Measurements from ENCODE around the gene MXRA5.
"Not testable (repeated sequence)": the region's sequence is repeated elsewhere in the genome, so short reads cannot be mapped to it uniquely, and the experiment has no call there.

The MXRA5 gene

GRCh38 chrX:3360881-3361280, 14.4 kb upstream of the MXRA5 start:
- no peak overlapping the region for H3K27ac ChIP-seq (replicated peaks)
- no peak overlapping the region for H3K4me3 ChIP-seq (replicated peaks; ENCODE audit: insufficient read depth, low read length)
- TF ChIP-seq POLR2AphosphoS5 (IDR thresholded peaks at IDR 0.05; ENCODE audit: low read depth) (no peak), GABPA (IDR thresholded peaks at IDR 0.05; ENCODE audit: low read depth) (no peak), SPI1 (IDR thresholded peaks at IDR 0.05; ENCODE audit: borderline replicate concordance, low read depth) (no peak), REST (IDR thresholded peaks at IDR 0.05; ENCODE audit: insufficient replicate concordance, low read depth) (no peak)
- TF ChIP-seq, protein P1, sequence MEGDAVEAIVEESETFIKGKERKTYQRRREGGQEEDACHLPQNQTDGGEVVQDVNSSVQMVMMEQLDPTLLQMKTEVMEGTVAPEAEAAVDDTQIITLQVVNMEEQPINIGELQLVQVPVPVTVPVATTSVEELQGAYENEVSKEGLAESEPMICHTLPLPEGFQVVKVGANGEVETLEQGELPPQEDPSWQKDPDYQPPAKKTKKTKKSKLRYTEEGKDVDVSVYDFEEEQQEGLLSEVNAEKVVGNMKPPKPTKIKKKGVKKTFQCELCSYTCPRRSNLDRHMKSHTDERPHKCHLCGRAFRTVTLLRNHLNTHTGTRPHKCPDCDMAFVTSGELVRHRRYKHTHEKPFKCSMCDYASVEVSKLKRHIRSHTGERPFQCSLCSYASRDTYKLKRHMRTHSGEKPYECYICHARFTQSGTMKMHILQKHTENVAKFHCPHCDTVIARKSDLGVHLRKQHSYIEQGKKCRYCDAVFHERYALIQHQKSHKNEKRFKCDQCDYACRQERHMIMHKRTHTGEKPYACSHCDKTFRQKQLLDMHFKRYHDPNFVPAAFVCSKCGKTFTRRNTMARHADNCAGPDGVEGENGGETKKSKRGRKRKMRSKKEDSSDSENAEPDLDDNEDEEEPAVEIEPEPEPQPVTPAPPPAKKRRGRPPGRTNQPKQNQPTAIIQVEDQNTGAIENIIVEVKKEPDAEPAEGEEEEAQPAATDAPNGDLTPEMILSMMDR (IDR thresholded peaks at IDR 0.05; ENCODE audit: insufficient read depth, low read length), result no peak
- H3K27me3 ChIP-seq (ENCODE audit: insufficient read depth, poor library complexity, severe bottlenecking), result no peaks in the 10 kb centered on the region
- DNase-seq (ENCODE audit: low read depth in 1 of 2, low spot score in 1 of 2), result no peak

DNA sequence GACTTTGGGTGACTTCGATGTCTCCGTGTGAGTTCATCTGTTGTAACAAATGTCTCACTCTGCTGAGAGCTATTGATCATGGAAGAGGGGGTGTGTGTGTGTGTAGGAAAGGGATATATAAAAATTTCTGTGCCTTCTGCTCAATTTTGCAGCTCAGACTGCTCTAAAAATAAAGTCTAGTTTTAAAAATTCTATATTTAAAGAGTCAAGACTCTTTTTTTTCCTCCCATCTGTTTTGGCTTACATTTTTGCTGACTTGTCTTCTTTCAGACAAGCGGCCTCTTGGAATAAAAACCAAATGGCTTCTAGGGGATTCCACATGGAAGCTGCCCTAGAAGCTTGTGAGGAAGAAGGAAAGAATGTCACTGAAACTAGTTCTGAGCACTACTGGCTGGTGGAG, 6.3 kb upstream of the MXRA5 start:
- not testable (repeated sequence) for H3K27ac ChIP-seq (replicated peaks); H3K4me3 ChIP-seq (replicated peaks; ENCODE audit: insufficient read depth, low read length); DNase-seq (ENCODE audit: low read depth in 1 of 2, low spot score in 1 of 2); H3K27me3 ChIP-seq (ENCODE audit: insufficient read depth, poor library complexity, severe bottlenecking)

DNA sequence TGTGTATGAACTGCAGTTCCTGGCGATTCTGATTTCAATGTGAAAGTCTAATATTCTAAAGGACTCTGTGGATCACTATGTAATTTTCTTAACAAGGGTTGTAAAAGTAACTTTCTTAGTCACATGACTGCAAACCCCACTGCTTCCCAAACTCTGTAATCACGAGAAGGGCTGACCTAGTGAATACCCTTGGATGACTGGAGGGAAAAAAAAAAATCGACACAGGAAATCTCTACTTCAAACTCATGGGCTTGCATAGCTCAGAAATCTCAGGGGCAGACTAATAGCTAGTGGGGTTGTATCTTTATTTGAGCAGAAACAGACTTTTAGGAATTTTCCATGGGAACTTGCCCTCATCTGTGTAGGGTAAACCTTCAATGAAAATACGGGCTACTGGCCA, 4.8 kb upstream of the MXRA5 start:
- no peaks in the 10 kb centered on the region for H3K27me3 ChIP-seq (ENCODE audit: insufficient read depth, poor library complexity, severe bottlenecking)
- H3K4me3 ChIP-seq (replicated peaks; ENCODE audit: insufficient read depth, low read length), result no peak overlapping the region
- H3K27ac ChIP-seq (replicated peaks), result no peak overlapping the region
- no peak for DNase-seq (ENCODE audit: low read depth in 1 of 2, low spot score in 1 of 2)
- TF ChIP-seq REST (IDR thresholded peaks at IDR 0.05; ENCODE audit: insufficient replicate concordance, low read depth) (no peak), POLR2AphosphoS5 (IDR thresholded peaks at IDR 0.05; ENCODE audit: low read depth) (no peak), GABPA (IDR thresholded peaks at IDR 0.05; ENCODE audit: low read depth) (no peak), SPI1 (IDR thresholded peaks at IDR 0.05; ENCODE audit: borderline replicate concordance, low read depth) (no peak)
- TF ChIP-seq, protein P1 (IDR thresholded peaks at IDR 0.05; ENCODE audit: insufficient read depth, low read length), result no peak

GRCh38 chrX:3348191-3348590, 1.7 kb upstream of the MXRA5 start:
- TF ChIP-seq, protein P1 (IDR thresholded peaks at IDR 0.05; ENCODE audit: insufficient read depth, low read length), result no peak
- no peak for DNase-seq (ENCODE audit: low read depth in 1 of 2, low spot score in 1 of 2)
- peaks cover 11% of the 10 kb centered on the region for H3K27me3 ChIP-seq (ENCODE audit: insufficient read depth, poor library complexity, severe bottlenecking)
- H3K27ac ChIP-seq (replicated peaks), result no peak overlapping the region
- H3K4me3 ChIP-seq (replicated peaks; ENCODE audit: insufficient read depth, low read length), result no peak overlapping the region

All from HL-60 (cell line).